OCI-LY7 (cell line): ENCODE data around the gene DAW1.

Source experiments
- EZH2phosphoT487 ChIP-seq: fragments of 200-600 bp; sonication (generic); IDR thresholded peaks from 2 replicates; pipeline ENCODE4 v1.6.1; 2018; ENCODE audit warnings: low read depth, borderline replicate concordance, mild to moderate bottlenecking, mixed run types, antibody characterized with exemption, low read length, moderate library complexity, mixed read lengths
- TF ChIP-seq, protein P1 (sequence below): fragments of 200-600 bp; sonication (generic); conservative IDR thresholded peaks from 2 replicates; pipeline ENCODE4 v1.5.1; 2014; ENCODE audit warnings: mild to moderate bottlenecking, antibody characterized with exemption, low read length, moderate library complexity, mixed read lengths

DNA sequence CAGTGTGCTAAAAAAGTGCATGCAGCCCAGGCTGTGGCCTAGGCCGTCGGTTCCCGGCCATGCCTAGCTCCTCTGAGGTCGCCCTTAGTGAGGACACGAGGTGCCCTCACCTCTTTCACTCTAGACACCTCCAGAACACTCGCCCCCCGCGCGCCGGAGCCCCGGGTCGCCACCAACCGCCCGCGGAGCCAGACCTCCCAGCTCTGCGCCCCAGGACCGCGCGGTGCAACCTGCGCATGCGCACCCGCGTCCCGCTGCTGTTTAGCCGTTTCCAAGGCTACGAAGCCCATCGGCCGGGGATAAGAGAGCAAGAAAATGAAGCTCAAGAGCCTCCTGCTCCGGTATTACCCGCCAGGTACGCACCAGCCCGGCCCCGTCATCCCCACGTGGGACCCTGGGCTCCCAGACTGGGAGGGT lies at the start of gene DAW1:
- TF ChIP-seq, protein P1, sequence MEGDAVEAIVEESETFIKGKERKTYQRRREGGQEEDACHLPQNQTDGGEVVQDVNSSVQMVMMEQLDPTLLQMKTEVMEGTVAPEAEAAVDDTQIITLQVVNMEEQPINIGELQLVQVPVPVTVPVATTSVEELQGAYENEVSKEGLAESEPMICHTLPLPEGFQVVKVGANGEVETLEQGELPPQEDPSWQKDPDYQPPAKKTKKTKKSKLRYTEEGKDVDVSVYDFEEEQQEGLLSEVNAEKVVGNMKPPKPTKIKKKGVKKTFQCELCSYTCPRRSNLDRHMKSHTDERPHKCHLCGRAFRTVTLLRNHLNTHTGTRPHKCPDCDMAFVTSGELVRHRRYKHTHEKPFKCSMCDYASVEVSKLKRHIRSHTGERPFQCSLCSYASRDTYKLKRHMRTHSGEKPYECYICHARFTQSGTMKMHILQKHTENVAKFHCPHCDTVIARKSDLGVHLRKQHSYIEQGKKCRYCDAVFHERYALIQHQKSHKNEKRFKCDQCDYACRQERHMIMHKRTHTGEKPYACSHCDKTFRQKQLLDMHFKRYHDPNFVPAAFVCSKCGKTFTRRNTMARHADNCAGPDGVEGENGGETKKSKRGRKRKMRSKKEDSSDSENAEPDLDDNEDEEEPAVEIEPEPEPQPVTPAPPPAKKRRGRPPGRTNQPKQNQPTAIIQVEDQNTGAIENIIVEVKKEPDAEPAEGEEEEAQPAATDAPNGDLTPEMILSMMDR: no peak
- TF ChIP-seq EZH2phosphoT487: no peak
